ENCODE results near the gene GPANK1. TPM values are rescaled to one million over a fixed set of nuclear protein-coding genes. Genes with fewer than 3 reads are reported as not detected.

Gene GPANK1
- total RNA-seq, 1 experiment from 2014 or later, result 18.3 TPM

- Histone ChIP-seq H3K27ac (ENCODE audit: low read length) (no peak overlapping the region), H3K9me3 (ENCODE audit: control insufficient read depth, insufficient read depth, low read depth, low read length) (no peaks in the 10 kb centered on the region), H3K4me1 (ENCODE audit: control insufficient read depth, insufficient read depth, low read length) (peaks cover 6% of the 10 kb centered on the region; the same call in 1 of the 2 replicates), H3K4me3 (ENCODE audit: low read depth in 2 of 2, low read length in 2 of 2) (no peak overlapping the region), H3K27me3 (ENCODE audit: control insufficient read depth, insufficient read depth, low read length) (no peaks in the 10 kb centered on the region), H3K36me3 (ENCODE audit: control insufficient read depth, insufficient read depth, low read length) (peaks cover 22% of the 10 kb centered on the region)
- POLR2A ChIA-PET, result interaction anchor here (0.5 to 3.0 kb wide), 2 partner anchors 11 to 713 kb away, joined by 9 to 11 read pairs; partner anchors contain the start of gene BAG6
- CTCF ChIA-PET, result interaction anchor here (0.5 kb wide), 1 partner anchor 42 kb away, joined by 3 read pairs; no protein-coding TSS in a partner anchor
- intact Hi-C loops (cut with micrococcal nuclease; ENCODE audit: unreplicated experiment), result no loop called here
- DNase-seq (ENCODE audit: low read depth, low spot score) (no peak), ATAC-seq (no peak)
- TF ChIP-seq POLR2AphosphoS5 (IDR thresholded peaks at IDR 0.05; ENCODE audit: low read depth, low read length) (no peak), REST (IDR thresholded peaks at IDR 0.05; ENCODE audit: insufficient read depth in 1 of 2, low read depth in 2 of 2, low read length in 1 of 2) (no peak), CTCF (IDR thresholded peaks at IDR 0.05) (no peak), SIN3A (IDR thresholded peaks at IDR 0.05; ENCODE audit: borderline replicate concordance, insufficient read depth, low read depth, low read length) (no peak), TCF7L2 (IDR thresholded peaks at IDR 0.05; ENCODE audit: low read depth, low read length) (no peak)
- in situ Hi-C loops (cut with HindIII; ENCODE audit: low pct_unique_long_range_greater_than_20kb, low sequenced_read_pairs), result no loop called here
- BruUV-seq (replicated peaks), result TSS peak; percentile 89
Observed at GRCh38 chr6:31640612-31641011, 24.2 kb downstream of the GPANK1 start.

DNA sequence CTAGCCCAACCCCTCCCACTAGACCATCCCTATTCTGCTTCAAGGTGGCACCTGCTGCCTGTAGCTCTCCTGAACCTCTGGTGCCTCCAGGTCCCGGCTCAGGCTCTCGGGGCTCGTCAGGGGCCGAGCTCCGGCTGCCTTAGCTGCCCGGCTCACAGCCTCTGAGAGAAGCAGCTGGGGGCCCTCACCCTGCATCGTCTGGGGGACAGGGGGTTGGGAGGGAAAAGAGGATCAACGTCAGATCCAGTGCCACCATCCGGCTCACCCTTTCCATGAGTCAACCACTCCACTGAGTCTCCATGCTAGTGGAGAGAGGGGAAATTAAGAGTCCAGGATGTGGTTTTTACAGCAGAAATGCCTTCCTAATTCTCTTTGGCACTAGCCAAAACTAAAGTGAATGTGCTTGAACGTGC lies 25.3 kb downstream of the GPANK1 start:
- BruUV-seq (replicated peaks), result no TSS peak
- Histone ChIP-seq H3K4me3 (ENCODE audit: low read depth in 2 of 2, low read length in 2 of 2) (no peak overlapping the region), H3K27ac (ENCODE audit: low read length) (no peak overlapping the region), H3K36me3 (ENCODE audit: control insufficient read depth, insufficient read depth, low read length) (peaks cover 20% of the 10 kb centered on the region; the same call in 1 of the 2 replicates), H3K9me3 (ENCODE audit: control insufficient read depth, insufficient read depth, low read depth, low read length) (no peaks in the 10 kb centered on the region), H3K4me1 (ENCODE audit: control insufficient read depth, insufficient read depth, low read length) (peaks cover 7% of the 10 kb centered on the region; the same call in 1 of the 2 replicates), H3K27me3 (ENCODE audit: control insufficient read depth, insufficient read depth, low read length) (no peaks in the 10 kb centered on the region)
- no peak for TF ChIP-seq REST (IDR thresholded peaks at IDR 0.05; ENCODE audit: insufficient read depth in 1 of 2, low read depth in 2 of 2, low read length in 1 of 2)
- TF ChIP-seq CTCF (IDR thresholded peaks at IDR 0.05), result no peak
- no peak for TF ChIP-seq SIN3A (IDR thresholded peaks at IDR 0.05; ENCODE audit: borderline replicate concordance, insufficient read depth, low read depth, low read length)
- TF ChIP-seq POLR2AphosphoS5 (IDR thresholded peaks at IDR 0.05; ENCODE audit: low read depth, low read length), result no peak
- peak; percentile 22 for ATAC-seq
- CTCF ChIA-PET, result no interaction called here
- DNase-seq (ENCODE audit: low read depth, low spot score), result no peak
- in situ Hi-C loops (cut with HindIII; ENCODE audit: low pct_unique_long_range_greater_than_20kb, low sequenced_read_pairs), result no loop called here
- POLR2A ChIA-PET, result interaction anchor here (0.6 to 3.0 kb wide), 2 partner anchors 12 to 145 kb away, joined by 5 to 9 read pairs; partner anchors contain the start of gene BAG6
- intact Hi-C loops (cut with micrococcal nuclease; ENCODE audit: unreplicated experiment), result no loop called here
